ENCODE results near the gene TICAM2. TPM values are rescaled to one million over a fixed set of nuclear protein-coding genes. Genes with fewer than 3 reads are reported as not detected.

The TICAM2 gene
- total and polyA plus RNA-seq, 2 of the 8 experiments (the other 6 are each of a cell fraction or from before 2014, with no cell fraction given) = 0.02 TPM; not detected in 1

DNA sequence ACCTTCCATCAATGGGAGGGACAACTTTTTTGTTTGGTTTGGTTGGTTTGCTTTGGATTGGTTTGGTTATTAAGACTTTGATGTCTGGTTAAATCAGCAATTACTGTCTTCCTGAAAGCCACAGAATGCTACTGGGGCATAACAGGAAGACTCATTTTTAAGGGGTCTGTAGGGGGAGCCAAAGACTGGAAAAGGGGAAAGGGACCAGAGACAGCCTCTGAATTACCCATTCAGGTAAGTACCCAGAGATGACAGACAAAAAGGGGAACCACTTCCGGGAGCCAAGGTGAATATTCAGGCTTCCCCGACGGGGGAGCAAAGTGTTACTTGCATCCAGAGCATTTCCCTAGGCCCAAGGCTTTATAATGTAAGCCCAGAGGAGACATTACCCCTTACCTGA lies 53.1 kb downstream of the TICAM2 start:
- Histone ChIP-seq H2BK20ac (ENCODE audit: low read length) (no peak overlapping the region), H3K4me3 (ENCODE audit: extremely low read depth in 1 of 4, insufficient read depth in 2 of 4, low read depth in 3 of 4, low read length in 4 of 4) (no peak overlapping the region), H3K79me2 (ENCODE audit: control insufficient read depth in 1 of 2, insufficient read depth in 2 of 2, low read length in 2 of 2) (no peaks in the 10 kb centered on the region), H4K20me1 (replicated peaks in 1 of 2; ENCODE audit: control insufficient read depth in 1 of 2, insufficient read depth in 2 of 2, low read length in 2 of 2) (no peaks in the 10 kb centered on the region), H3K23me2 (ENCODE audit: low read depth, low read length) (no peaks in the 10 kb centered on the region), H3K36me3 (ENCODE audit: control insufficient read depth in 2 of 4, insufficient read depth in 4 of 4, low read length in 3 of 4) (no peaks in the 10 kb centered on the region), H3K79me1 (ENCODE audit: low read depth, low read length) (no peaks in the 10 kb centered on the region), H2BK120ac (replicated peaks; ENCODE audit: low read depth, low read length) (no peak overlapping the region), H2BK12ac (ENCODE audit: low read depth, low read length) (no peak overlapping the region), H3K14ac (ENCODE audit: insufficient read length) (no peak overlapping the region), H4K8ac (ENCODE audit: extremely low read depth, insufficient read depth, low read length) (no peak overlapping the region), H3K23ac (ENCODE audit: insufficient read length) (no peak overlapping the region), H2AFZ (ENCODE audit: low read length) (peak overlapping the region; percentile 34; the same call in 1 of the 2 replicates), H3K56ac (replicated peaks; ENCODE audit: insufficient read length, low read depth, low read length) (no peak overlapping the region), H3K18ac (ENCODE audit: extremely low read depth, low read length) (no peak overlapping the region), H2BK15ac (ENCODE audit: low read length) (no peak overlapping the region), H3K4me2 (ENCODE audit: insufficient read depth in 1 of 2, low read depth in 2 of 2, low read length in 2 of 2) (no peak overlapping the region), H3K4ac (replicated peaks; ENCODE audit: insufficient read length, low read depth, low read length) (no peak overlapping the region), H2AK5ac (ENCODE audit: low read depth, low read length) (no peak overlapping the region), H3K9ac (replicated peaks in 1 of 4; ENCODE audit: extremely low read depth in 1 of 4, low read depth in 3 of 4, low read length in 3 of 4) (no peak overlapping the region), H3K9me3 (ENCODE audit: insufficient read depth in 2 of 2, low read depth in 1 of 2, low read length in 1 of 2) (peaks cover 9 to 15% of the 10 kb centered on the region in 2 experiments), H3K27ac (ENCODE audit: low read depth, low read length) (no peak overlapping the region), H4K5ac (ENCODE audit: insufficient read length, low read depth, low read length) (no peak overlapping the region), H4K91ac (replicated peaks; ENCODE audit: insufficient read length, low read length) (no peak overlapping the region), H3K27me3 (replicated peaks in 1 of 4; ENCODE audit: control insufficient read depth in 3 of 4, extremely low read depth in 1 of 4, insufficient read depth in 3 of 4, low read length in 3 of 4) (no peaks in the 10 kb centered on the region), H2BK5ac (ENCODE audit: low read depth, low read length) (no peak overlapping the region), H3K4me1 (replicated peaks in 1 of 4; ENCODE audit: control insufficient read depth in 3 of 4, insufficient read depth in 4 of 4, low read length in 3 of 4) (peaks cover 0 to 3% (median 0%) of the 10 kb centered on the region in 4 experiments; a peak in 1 of 7 replicates)
- 13% methylated on average over 3 of the region's 3 CpGs; no CpG with 5 or more reads in 1 of the 2 experiments for WGBS, 2 experiments (ENCODE audit: extremely low coverage in 1 of 2, insufficient coverage in 1 of 2, insufficient read length in 1 of 2, insufficient replicate concordance in 2 of 2, low coverage in 1 of 2, low lambda C conversion rate in 2 of 2, missing lambda C conversion rate in 1 of 2)
- peak; percentile 57 to 63 for DNase-seq (ENCODE audit: low read depth in 1 of 2, low spot score in 2 of 2)
- CTCF ChIA-PET (ENCODE audit: partially characterized antibody) = no interaction called here
- POLR2A ChIA-PET (ENCODE audit: partially characterized antibody) = no interaction called here
- FAIRE-seq = no peak
- TF ChIP-seq POLR2AphosphoS5 (IDR thresholded peaks at IDR 0.05; ENCODE audit: low read depth, low read length) = no peak
- peak in 1 of 2 experiments; percentile 43; a peak in 1 of 3 replicates for TF ChIP-seq EP300 (IDR thresholded peaks at IDR 0.05; ENCODE audit: borderline replicate concordance in 1 of 2, low read depth in 2 of 2, low read length in 2 of 2)
- TF ChIP-seq TBP (IDR thresholded peaks at IDR 0.05; ENCODE audit: low read depth, low read length) = 0 out of 2 replicates have a peak, but pooled peaks have one; percentile 16
- TF ChIP-seq SRF (IDR thresholded peaks at IDR 0.05; ENCODE audit: low read depth, low read length) = peak; percentile 51; the same call in 1 of the 2 replicates
- peak; percentile 24; the same call in 1 of the 2 replicates for TF ChIP-seq KDM1A (IDR thresholded peaks at IDR 0.05; ENCODE audit: borderline replicate concordance, low read length)
- no peak for TF ChIP-seq MAFK (IDR thresholded peaks at IDR 0.05; ENCODE audit: low read depth, low read length)
- TF ChIP-seq, protein P1, sequence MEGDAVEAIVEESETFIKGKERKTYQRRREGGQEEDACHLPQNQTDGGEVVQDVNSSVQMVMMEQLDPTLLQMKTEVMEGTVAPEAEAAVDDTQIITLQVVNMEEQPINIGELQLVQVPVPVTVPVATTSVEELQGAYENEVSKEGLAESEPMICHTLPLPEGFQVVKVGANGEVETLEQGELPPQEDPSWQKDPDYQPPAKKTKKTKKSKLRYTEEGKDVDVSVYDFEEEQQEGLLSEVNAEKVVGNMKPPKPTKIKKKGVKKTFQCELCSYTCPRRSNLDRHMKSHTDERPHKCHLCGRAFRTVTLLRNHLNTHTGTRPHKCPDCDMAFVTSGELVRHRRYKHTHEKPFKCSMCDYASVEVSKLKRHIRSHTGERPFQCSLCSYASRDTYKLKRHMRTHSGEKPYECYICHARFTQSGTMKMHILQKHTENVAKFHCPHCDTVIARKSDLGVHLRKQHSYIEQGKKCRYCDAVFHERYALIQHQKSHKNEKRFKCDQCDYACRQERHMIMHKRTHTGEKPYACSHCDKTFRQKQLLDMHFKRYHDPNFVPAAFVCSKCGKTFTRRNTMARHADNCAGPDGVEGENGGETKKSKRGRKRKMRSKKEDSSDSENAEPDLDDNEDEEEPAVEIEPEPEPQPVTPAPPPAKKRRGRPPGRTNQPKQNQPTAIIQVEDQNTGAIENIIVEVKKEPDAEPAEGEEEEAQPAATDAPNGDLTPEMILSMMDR (IDR thresholded peaks at IDR 0.05; ENCODE audit: control extremely low read depth in 1 of 3, insufficient read depth in 1 of 3, low read depth in 1 of 3, low read length in 3 of 3) = peak in 2 of 3 experiments; percentile 70 to 72; a peak in 3 of 4 replicates
- peak; percentile 17 for TF ChIP-seq TAF7 (optimal IDR thresholded peaks at IDR 0.05; ENCODE audit: borderline replicate concordance, low read depth, low read length)
- TF ChIP-seq CTBP2 (IDR thresholded peaks at IDR 0.05; ENCODE audit: borderline replicate concordance, insufficient read depth, insufficient read length, low read length) = no peak
- TF ChIP-seq RAD21 (IDR thresholded peaks at IDR 0.05 in 1 of 2, conservative IDR thresholded peaks at IDR 0.05 in 1 of 2; ENCODE audit: low read depth in 2 of 2, low read length in 2 of 2) = peak; percentile 89 to 91

Measured in H1 (cell line).